ENCODE results near the gene MAP3K14. TPM values are rescaled to one million over a fixed set of nuclear protein-coding genes. Genes with fewer than 3 reads are reported as not detected.

MAP3K14 gene
- polyA plus RNA-seq, 1 of the 3 experiments (the other 2 are of a cell fraction): 11.9 TPM

DNA sequence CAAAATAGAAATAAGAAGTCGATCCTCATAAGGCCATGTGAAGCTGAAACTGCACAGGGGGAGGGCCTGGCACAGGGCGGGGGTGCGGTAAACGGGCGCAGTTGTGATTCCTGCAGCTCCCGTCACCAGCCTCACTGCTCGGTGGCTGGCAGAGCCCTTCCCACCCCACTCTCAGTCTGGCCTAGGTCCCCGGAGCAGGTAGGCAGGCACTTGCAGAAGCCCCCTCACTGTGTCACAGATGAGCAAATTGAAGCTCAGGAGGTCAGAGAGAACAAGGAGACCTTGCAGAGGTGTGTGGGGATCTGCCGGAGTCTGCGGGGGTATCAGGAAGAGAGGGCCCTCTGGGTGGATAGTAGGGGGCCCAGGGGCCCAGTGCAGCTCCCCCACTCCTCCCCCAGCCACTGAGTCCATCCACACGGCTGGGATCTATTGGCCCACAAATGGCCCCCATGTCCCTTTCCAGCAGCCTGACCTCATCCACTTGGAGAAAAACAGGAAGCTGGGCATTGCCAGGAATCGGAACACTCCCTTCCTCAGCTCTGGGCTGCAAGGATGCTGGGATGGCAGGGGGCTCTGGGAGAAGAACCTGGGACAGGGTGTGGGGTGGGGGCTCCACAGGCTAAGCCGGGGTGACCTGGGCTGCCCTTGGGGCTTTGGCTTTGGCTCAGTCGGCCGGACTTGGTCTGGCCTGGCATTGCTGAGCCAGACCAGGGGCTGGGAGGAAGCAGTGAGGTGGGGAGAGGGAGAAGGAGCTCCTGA, 21.4 kb upstream of the MAP3K14 start (continued):
- no peak for TF ChIP-seq JUND (IDR thresholded peaks at IDR 0.05)

DNA sequence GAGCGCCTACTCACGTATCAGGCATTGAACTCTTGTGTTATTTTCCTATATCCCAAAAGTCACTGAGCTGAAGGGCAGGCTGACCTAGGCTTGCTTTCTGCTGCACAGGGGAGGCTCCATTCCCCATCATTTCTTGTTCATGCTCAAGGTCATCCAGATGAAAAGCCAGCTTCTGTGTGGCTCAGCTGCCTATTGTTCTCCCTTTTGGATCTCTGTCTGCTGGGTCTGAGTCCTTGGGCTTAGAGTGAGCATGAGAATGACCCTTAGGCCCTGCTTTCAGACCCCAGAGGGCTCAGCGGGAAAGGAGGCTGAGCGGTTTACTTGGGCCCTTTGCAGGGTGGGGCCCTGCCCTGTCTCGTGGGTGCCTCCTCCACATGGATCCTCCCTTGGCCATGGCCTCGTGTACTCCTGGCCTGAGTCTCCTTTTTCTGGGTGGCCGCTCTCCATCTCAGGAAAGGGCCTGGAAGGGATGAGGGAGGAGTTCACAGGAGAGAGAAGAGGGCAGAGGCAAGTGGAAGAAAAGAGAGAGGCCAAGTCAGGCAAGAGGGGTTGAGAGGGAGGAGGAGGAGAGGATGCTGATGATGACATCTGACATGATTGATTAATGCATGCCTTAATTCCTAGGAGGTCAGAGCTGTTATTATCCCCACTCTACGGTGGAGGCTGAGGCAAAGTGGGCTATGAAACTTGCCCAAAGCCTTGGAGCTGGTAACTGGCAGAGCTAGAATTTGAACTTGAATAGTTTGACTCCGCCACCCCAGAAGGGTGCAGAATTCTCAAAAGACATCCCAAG, 19.8 kb upstream of the MAP3K14 start:
- H3K27me3 ChIP-seq (ENCODE audit: insufficient read depth): no peaks in the 10 kb centered on the region
- no peak overlapping the region for H3K27ac ChIP-seq (ENCODE audit: low read depth in 2 of 2, low read length in 1 of 2)
- no peak overlapping the region for H2AFZ ChIP-seq (ENCODE audit: low read depth)
- H3K4me1 ChIP-seq (ENCODE audit: control insufficient read depth in 1 of 2, insufficient read depth in 2 of 2, low read depth in 1 of 2, low read length in 1 of 2): peaks cover 9 to 24% of the 10 kb centered on the region in 2 experiments; a peak in 3 of 4 replicates
- WGBS (ENCODE audit: low lambda C conversion rate): 92% methylated on average over 9 of the region's 9 CpGs
- no peak overlapping the region for H3K4me2 ChIP-seq
- H3K4me3 ChIP-seq (ENCODE audit: low read depth in 2 of 2, low read length in 1 of 2): no peak overlapping the region
- no peak overlapping the region for H3K9ac ChIP-seq
- no peak for DNase-seq
- TF ChIP-seq, protein P1, sequence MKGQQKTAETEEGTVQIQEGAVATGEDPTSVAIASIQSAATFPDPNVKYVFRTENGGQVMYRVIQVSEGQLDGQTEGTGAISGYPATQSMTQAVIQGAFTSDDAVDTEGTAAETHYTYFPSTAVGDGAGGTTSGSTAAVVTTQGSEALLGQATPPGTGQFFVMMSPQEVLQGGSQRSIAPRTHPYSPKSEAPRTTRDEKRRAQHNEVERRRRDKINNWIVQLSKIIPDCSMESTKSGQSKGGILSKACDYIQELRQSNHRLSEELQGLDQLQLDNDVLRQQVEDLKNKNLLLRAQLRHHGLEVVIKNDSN (IDR thresholded peaks at IDR 0.05; ENCODE audit: borderline replicate concordance, low read depth): no peak
- TF ChIP-seq ELF1 (IDR thresholded peaks at IDR 0.05) (no peak), RXRA (IDR thresholded peaks at IDR 0.05; ENCODE audit: borderline replicate concordance, low read depth) (no peak), SIN3A (IDR thresholded peaks at IDR 0.05; ENCODE audit: borderline replicate concordance, low read depth, low read length) (no peak), GATA2 (CRISPR knock-in tag; IDR thresholded peaks at IDR 0.05) (no peak), FOXJ3 (CRISPR knock-in tag; IDR thresholded peaks at IDR 0.05) (no peak)
- TF ChIP-seq, protein P2, sequence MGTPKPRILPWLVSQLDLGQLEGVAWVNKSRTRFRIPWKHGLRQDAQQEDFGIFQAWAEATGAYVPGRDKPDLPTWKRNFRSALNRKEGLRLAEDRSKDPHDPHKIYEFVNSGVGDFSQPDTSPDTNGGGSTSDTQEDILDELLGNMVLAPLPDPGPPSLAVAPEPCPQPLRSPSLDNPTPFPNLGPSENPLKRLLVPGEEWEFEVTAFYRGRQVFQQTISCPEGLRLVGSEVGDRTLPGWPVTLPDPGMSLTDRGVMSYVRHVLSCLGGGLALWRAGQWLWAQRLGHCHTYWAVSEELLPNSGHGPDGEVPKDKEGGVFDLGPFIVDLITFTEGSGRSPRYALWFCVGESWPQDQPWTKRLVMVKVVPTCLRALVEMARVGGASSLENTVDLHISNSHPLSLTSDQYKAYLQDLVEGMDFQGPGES (IDR thresholded peaks at IDR 0.05; ENCODE audit: low read depth, low read length): no peak
- TF ChIP-seq, protein P3, sequence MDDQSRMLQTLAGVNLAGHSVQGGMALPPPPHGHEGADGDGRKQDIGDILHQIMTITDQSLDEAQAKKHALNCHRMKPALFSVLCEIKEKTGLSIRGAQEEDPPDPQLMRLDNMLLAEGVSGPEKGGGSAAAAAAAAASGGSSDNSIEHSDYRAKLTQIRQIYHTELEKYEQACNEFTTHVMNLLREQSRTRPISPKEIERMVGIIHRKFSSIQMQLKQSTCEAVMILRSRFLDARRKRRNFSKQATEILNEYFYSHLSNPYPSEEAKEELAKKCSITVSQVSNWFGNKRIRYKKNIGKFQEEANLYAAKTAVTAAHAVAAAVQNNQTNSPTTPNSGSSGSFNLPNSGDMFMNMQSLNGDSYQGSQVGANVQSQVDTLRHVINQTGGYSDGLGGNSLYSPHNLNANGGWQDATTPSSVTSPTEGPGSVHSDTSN (IDR thresholded peaks at IDR 0.05): no peak
- no peaks in the 10 kb centered on the region for H3K9me2 ChIP-seq
- no peaks in the 10 kb centered on the region for H3K79me2 ChIP-seq (ENCODE audit: insufficient read depth)
- H4K20me1 ChIP-seq (ENCODE audit: insufficient read depth): no peaks in the 10 kb centered on the region
- POLR2A ChIA-PET: no interaction called here
- H3K36me3 ChIP-seq (replicated peaks in 1 of 2; ENCODE audit: control insufficient read depth in 1 of 2, insufficient read depth in 2 of 2, low read length in 1 of 2): no peaks in the 10 kb centered on the region
- CTCF ChIA-PET: interaction anchor here (1.0 to 3.1 kb wide), 4 partner anchors 19 to 101 kb away, joined by 3 to 11 read pairs (median 3); partner anchors contain the start of gene MAP3K14
- no peaks in the 10 kb centered on the region for H3K9me3 ChIP-seq
- peaks cover 11% of the 10 kb centered on the region for H3F3A ChIP-seq (replicated peaks; ENCODE audit: insufficient read depth)

DNA sequence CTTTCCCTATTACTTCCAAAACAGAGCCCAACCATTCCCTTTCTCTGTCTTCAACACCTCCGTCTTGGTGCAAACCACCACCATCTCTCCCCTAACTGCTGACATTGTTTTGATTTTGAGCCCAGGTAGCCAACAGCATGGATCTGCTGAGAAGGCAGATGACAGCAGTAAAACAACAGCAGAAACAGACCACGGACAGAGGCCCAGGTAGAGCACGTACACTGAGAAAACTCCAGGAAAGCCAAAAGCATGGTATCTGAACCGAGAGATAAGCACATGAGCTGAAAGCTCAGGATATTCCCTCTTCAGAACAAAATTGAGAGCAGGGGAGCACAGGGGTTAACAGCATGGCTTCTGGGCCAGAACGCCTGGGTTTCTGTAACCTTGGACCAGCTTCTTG, 18.9 kb upstream of the MAP3K14 start:
- Histone ChIP-seq H4K20me1 (ENCODE audit: insufficient read depth) (no peaks in the 10 kb centered on the region), H3K9me2 (no peaks in the 10 kb centered on the region), H3K27ac (ENCODE audit: low read depth in 2 of 2, low read length in 1 of 2) (no peak overlapping the region), H3K36me3 (replicated peaks in 1 of 2; ENCODE audit: control insufficient read depth in 1 of 2, insufficient read depth in 2 of 2, low read length in 1 of 2) (no peaks in the 10 kb centered on the region), H3K4me1 (ENCODE audit: control insufficient read depth in 1 of 2, insufficient read depth in 2 of 2, low read depth in 1 of 2, low read length in 1 of 2) (peaks cover 7 to 18% of the 10 kb centered on the region in 2 experiments; a peak in 3 of 4 replicates), H3K4me2 (no peak overlapping the region), H3K9me3 (no peaks in the 10 kb centered on the region), H3K27me3 (ENCODE audit: insufficient read depth) (no peaks in the 10 kb centered on the region), H2AFZ (ENCODE audit: low read depth) (no peak overlapping the region), H3F3A (replicated peaks; ENCODE audit: insufficient read depth) (peaks cover 4% of the 10 kb centered on the region), H3K4me3 (ENCODE audit: low read depth in 2 of 2, low read length in 1 of 2) (no peak overlapping the region), H3K79me2 (ENCODE audit: insufficient read depth) (no peaks in the 10 kb centered on the region), H3K9ac (no peak overlapping the region)
- ChIA-PET POLR2A (no interaction called here), CTCF (interaction anchor here (1.5 to 3.1 kb wide), 3 partner anchors 18 to 101 kb away, joined by 3 to 11 read pairs (median 3); partner anchors contain the start of gene MAP3K14)
- WGBS (ENCODE audit: low lambda C conversion rate): 89% methylated on average over 5 of the region's 5 CpGs
- no peak for DNase-seq
- TF ChIP-seq EZH2phosphoT487 (IDR thresholded peaks at IDR 0.05; ENCODE audit: borderline replicate concordance, low read depth) (no peak), FOSL2 (IDR thresholded peaks at IDR 0.05; ENCODE audit: borderline replicate concordance, low read depth) (no peak), TAF1 (IDR thresholded peaks at IDR 0.05; ENCODE audit: borderline replicate concordance, low read depth, low read length) (no peak), EP300 (IDR thresholded peaks at IDR 0.05; ENCODE audit: borderline replicate concordance in 1 of 2, low read depth in 1 of 2, low read length in 1 of 2) (no peak), GABPA (IDR thresholded peaks at IDR 0.05; ENCODE audit: low read depth) (no peak)
- TF ChIP-seq, protein P3 (IDR thresholded peaks at IDR 0.05): no peak
- TF ChIP-seq, protein P4, sequence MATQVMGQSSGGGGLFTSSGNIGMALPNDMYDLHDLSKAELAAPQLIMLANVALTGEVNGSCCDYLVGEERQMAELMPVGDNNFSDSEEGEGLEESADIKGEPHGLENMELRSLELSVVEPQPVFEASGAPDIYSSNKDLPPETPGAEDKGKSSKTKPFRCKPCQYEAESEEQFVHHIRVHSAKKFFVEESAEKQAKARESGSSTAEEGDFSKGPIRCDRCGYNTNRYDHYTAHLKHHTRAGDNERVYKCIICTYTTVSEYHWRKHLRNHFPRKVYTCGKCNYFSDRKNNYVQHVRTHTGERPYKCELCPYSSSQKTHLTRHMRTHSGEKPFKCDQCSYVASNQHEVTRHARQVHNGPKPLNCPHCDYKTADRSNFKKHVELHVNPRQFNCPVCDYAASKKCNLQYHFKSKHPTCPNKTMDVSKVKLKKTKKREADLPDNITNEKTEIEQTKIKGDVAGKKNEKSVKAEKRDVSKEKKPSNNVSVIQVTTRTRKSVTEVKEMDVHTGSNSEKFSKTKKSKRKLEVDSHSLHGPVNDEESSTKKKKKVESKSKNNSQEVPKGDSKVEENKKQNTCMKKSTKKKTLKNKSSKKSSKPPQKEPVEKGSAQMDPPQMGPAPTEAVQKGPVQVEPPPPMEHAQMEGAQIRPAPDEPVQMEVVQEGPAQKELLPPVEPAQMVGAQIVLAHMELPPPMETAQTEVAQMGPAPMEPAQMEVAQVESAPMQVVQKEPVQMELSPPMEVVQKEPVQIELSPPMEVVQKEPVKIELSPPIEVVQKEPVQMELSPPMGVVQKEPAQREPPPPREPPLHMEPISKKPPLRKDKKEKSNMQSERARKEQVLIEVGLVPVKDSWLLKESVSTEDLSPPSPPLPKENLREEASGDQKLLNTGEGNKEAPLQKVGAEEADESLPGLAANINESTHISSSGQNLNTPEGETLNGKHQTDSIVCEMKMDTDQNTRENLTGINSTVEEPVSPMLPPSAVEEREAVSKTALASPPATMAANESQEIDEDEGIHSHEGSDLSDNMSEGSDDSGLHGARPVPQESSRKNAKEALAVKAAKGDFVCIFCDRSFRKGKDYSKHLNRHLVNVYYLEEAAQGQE (IDR thresholded peaks at IDR 0.05; ENCODE audit: low read depth, low read length): no peak

Data from SK-N-SH (cell line).